HEK293 (cell line): ENCODE data around the gene UBE2F.

Experiments
- BCL11B ChIP-seq: fragments of 450-650 bp; formaldehyde crosslinking; IDR thresholded peaks from 2 replicates; pipeline ENCODE4 v1.5.1; 2016; ENCODE audit warnings: low read depth, missing biosample characterization, missing genetic modification characterization
- FEZF1 ChIP-seq: fragments of 450-650 bp; formaldehyde crosslinking; IDR thresholded peaks from 2 replicates; pipeline ENCODE4 v1.5.1; 2016; ENCODE audit warnings: missing biosample characterization, missing genetic modification characterization
- IKZF3 ChIP-seq: fragments of 450-650 bp; IDR thresholded peaks from 2 replicates; pipeline ENCODE4 v1.5.0; 2018; ENCODE audit warnings: missing biosample characterization, mild to moderate bottlenecking, missing genetic modification characterization, moderate library complexity
- RBAK ChIP-seq: fragments of 450-650 bp; formaldehyde crosslinking; IDR thresholded peaks from 2 replicates; pipeline ENCODE4 v1.5.1; 2016; ENCODE audit warnings: missing biosample characterization, missing genetic modification characterization
- SP2 ChIP-seq: fragments of 450-650 bp; formaldehyde crosslinking; IDR thresholded peaks from 2 replicates; pipeline ENCODE4 v1.5.1; 2016; ENCODE audit warnings: missing biosample characterization, missing genetic modification characterization
- ZFP37 ChIP-seq: fragments of 450-650 bp; formaldehyde crosslinking; IDR thresholded peaks from 2 replicates; pipeline ENCODE4 v1.5.1; 2016; ENCODE audit warnings: missing biosample characterization, missing genetic modification characterization
- ZIC2 ChIP-seq: fragments of 450-650 bp; formaldehyde crosslinking; IDR thresholded peaks from 2 replicates; pipeline ENCODE4 v1.5.1; 2016; ENCODE audit warnings: missing biosample characterization, missing genetic modification characterization
- ZNF112 ChIP-seq: fragments of 450-650 bp; formaldehyde crosslinking; IDR thresholded peaks from 2 replicates; pipeline ENCODE4 v1.5.0; 2017; ENCODE audit warnings: missing biosample characterization, missing genetic modification characterization
- ZNF138 ChIP-seq: fragments of 450-650 bp; formaldehyde crosslinking; IDR thresholded peaks from 2 replicates; pipeline ENCODE4 v1.5.1; 2016; ENCODE audit warnings: missing biosample characterization, missing genetic modification characterization, borderline replicate concordance
- ZNF155 ChIP-seq: fragments of 450-650 bp; formaldehyde crosslinking; IDR thresholded peaks from 2 replicates; pipeline ENCODE4 v1.5.1; 2016; ENCODE audit warnings: missing biosample characterization, missing genetic modification characterization
- ZNF157 ChIP-seq: fragments of 450-650 bp; formaldehyde crosslinking; IDR thresholded peaks from 2 replicates; pipeline ENCODE4 v1.5.1; 2016; ENCODE audit warnings: missing biosample characterization, missing genetic modification characterization
- ZNF19 ChIP-seq: fragments of 450-650 bp; formaldehyde crosslinking; IDR thresholded peaks from 2 replicates; pipeline ENCODE4; 2016; ENCODE audit warnings: missing biosample characterization, missing genetic modification characterization, low read depth
- ZNF2 ChIP-seq: fragments of 450-650 bp; formaldehyde crosslinking; IDR thresholded peaks from 2 replicates; pipeline ENCODE4 v1.5.1; 2016; ENCODE audit warnings: missing biosample characterization, missing genetic modification characterization
- ZNF214 ChIP-seq: fragments of 450-650 bp; formaldehyde crosslinking; IDR thresholded peaks from 2 replicates; pipeline ENCODE4 v1.5.1; 2017; ENCODE audit warnings: missing biosample characterization, mild to moderate bottlenecking, missing genetic modification characterization, borderline replicate concordance
- ZNF324 ChIP-seq: fragments of 450-650 bp; formaldehyde crosslinking; IDR thresholded peaks from 2 replicates; pipeline ENCODE4 v1.5.1; 2016; ENCODE audit warnings: missing biosample characterization, missing genetic modification characterization
- ZNF335 ChIP-seq: fragments of 450-650 bp; formaldehyde crosslinking; conservative IDR thresholded peaks from 2 replicates; pipeline ENCODE4 v1.5.1; 2016; ENCODE audit warnings: missing biosample characterization, missing genetic modification characterization
- ZNF426 ChIP-seq: fragments of 450-650 bp; formaldehyde crosslinking; IDR thresholded peaks from 2 replicates; pipeline ENCODE4 v1.5.1; 2017; ENCODE audit warnings: missing biosample characterization, missing genetic modification characterization, mild to moderate bottlenecking, inconsistent platforms, moderate library complexity
- ZNF600 ChIP-seq: fragments of 450-650 bp; formaldehyde crosslinking; IDR thresholded peaks from 2 replicates; pipeline ENCODE4 v1.5.1; 2016; ENCODE audit warnings: missing biosample characterization, missing genetic modification characterization
- ZNF621 ChIP-seq: fragments of 450-650 bp; formaldehyde crosslinking; IDR thresholded peaks from 2 replicates; pipeline ENCODE4 v1.5.1; 2017; ENCODE audit warnings: missing biosample characterization, missing genetic modification characterization
- ZNF701 ChIP-seq: fragments of 450-650 bp; formaldehyde crosslinking; IDR thresholded peaks from 2 replicates; pipeline ENCODE4 v1.5.1; 2016; ENCODE audit warnings: missing biosample characterization, missing genetic modification characterization
- ZNF777 ChIP-seq: fragments of 450-650 bp; formaldehyde crosslinking; IDR thresholded peaks from 2 replicates; pipeline ENCODE4 v1.5.1; 2017; ENCODE audit warnings: missing biosample characterization, missing genetic modification characterization, borderline replicate concordance
- ZNF830 ChIP-seq: fragments of 450-650 bp; IDR thresholded peaks from 2 replicates; pipeline ENCODE4 v1.5.0; 2018; ENCODE audit warnings: missing biosample characterization, missing genetic modification characterization, low read depth, mild to moderate bottlenecking, moderate library complexity
- ZNF837 ChIP-seq: fragments of 450-650 bp; formaldehyde crosslinking; IDR thresholded peaks from 2 replicates; pipeline ENCODE4 v1.5.1; 2016; ENCODE audit warnings: missing biosample characterization, missing genetic modification characterization
- ZXDB ChIP-seq: fragments of 450-650 bp; formaldehyde crosslinking; IDR thresholded peaks from 2 replicates; pipeline ENCODE4 v1.5.1; 2016; ENCODE audit warnings: missing biosample characterization, missing genetic modification characterization
- TF ChIP-seq, protein P1 (sequence below): fragments of 450-650 bp; formaldehyde crosslinking; IDR thresholded peaks from 2 replicates; pipeline ENCODE4; 2016; ENCODE audit warnings: missing biosample characterization, missing genetic modification characterization
- TF ChIP-seq, protein P2 (sequence below): fragments of 450-650 bp; formaldehyde crosslinking; IDR thresholded peaks from 2 replicates; pipeline ENCODE4 v1.5.1; 2016; ENCODE audit warnings: missing biosample characterization, missing genetic modification characterization
- TF ChIP-seq, protein P3 (sequence below): fragments of 450-650 bp; formaldehyde crosslinking; IDR thresholded peaks from 2 replicates; pipeline ENCODE4 v1.5.1; 2016; ENCODE audit warnings: missing biosample characterization, missing genetic modification characterization
- TF ChIP-seq, protein P4 (sequence below): fragments of 450-650 bp; formaldehyde crosslinking; IDR thresholded peaks from 2 replicates; pipeline ENCODE4 v1.5.1; 2016; ENCODE audit warnings: missing biosample characterization, missing genetic modification characterization
- TF ChIP-seq, protein P5 (sequence below): fragments of 450-650 bp; formaldehyde crosslinking; IDR thresholded peaks from 2 replicates; pipeline ENCODE4 v1.5.1; 2016; ENCODE audit warnings: missing biosample characterization, missing genetic modification characterization
- TF ChIP-seq, protein P6 (sequence below): fragments of 450-650 bp; formaldehyde crosslinking; IDR thresholded peaks from 2 replicates; pipeline ENCODE4 v1.5.1; 2017; ENCODE audit warnings: missing biosample characterization, missing genetic modification characterization
- TF ChIP-seq, protein P7 (sequence below): fragments of 450-650 bp; formaldehyde crosslinking; IDR thresholded peaks from 2 replicates; pipeline ENCODE4 v1.5.1; 2016; ENCODE audit warnings: missing biosample characterization, missing genetic modification characterization

UBE2F gene

DNA sequence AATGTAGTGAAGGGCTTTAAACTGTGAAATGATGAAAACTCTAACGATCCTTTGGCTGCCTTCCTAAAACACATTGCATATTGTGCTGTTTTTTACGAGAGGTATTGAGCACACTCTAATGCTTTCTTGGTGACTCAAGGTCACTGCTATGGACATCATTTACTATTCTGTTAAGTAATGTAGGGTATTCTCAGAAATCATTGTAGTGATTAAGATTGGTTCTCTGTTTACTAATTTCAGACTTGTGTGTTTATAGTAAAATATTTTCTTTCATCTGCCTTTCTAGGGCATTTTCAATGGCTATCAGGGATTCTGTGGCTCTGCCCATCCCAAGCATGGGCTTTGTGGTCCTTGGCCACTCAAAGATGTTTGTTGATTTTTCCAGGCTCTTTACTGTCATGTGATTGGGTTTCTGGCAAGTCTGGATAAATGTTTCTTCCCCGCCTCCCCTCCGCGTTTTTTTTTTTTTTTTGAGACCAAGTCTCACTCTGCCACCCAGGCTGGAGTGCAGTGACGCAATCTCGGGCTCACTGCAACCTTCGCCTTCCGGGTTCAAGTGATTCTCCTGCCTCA lies 29.3 kb downstream of the UBE2F start (continued):
- TF ChIP-seq ZNF335 (tag by site-specific recombination) (peak; percentile 32), ZNF19 (tag by site-specific recombination) (no peak), ZNF112 (tag by site-specific recombination) (no peak), ZNF426 (tag by site-specific recombination) (no peak), ZNF2 (tag by site-specific recombination) (no peak), ZNF701 (no peak), ZXDB (tag by site-specific recombination) (no peak), ZNF138 (tag by site-specific recombination) (no peak), ZIC2 (tag by site-specific recombination) (no peak), ZNF157 (tag by site-specific recombination) (no peak), ZNF600 (tag by site-specific recombination) (0 out of 2 replicates have a peak, but pooled peaks have one; percentile 15), ZNF324 (tag by site-specific recombination) (no peak), SP2 (peak; percentile 52), ZNF155 (tag by site-specific recombination) (no peak), FEZF1 (peak; percentile 23; the same call in 1 of the 2 replicates), ZNF830 (no peak), ZNF621 (no peak), IKZF3 (tag by site-specific recombination) (no peak), ZFP37 (tag by site-specific recombination) (no peak), ZNF214 (no peak), RBAK (tag by site-specific recombination) (no peak), ZNF837 (tag by site-specific recombination) (no peak), ZNF777 (tag by site-specific recombination) (no peak), BCL11B (tag by site-specific recombination) (no peak)
- TF ChIP-seq, protein P1, sequence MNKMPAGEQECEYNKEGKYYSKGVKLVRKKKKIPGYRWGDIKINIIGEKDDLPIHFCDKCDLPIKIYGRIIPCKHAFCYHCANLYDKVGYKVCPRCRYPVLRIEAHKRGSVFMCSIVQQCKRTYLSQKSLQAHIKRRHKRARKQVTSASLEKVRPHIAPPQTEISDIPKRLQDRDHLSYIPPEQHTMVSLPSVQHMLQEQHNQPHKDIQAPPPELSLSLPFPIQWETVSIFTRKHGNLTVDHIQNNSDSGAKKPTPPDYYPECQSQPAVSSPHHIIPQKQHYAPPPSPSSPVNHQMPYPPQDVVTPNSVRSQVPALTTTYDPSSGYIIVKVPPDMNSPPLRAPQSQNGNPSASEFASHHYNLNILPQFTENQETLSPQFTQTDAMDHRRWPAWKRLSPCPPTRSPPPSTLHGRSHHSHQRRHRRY (tag by site-specific recombination), result no peak
- TF ChIP-seq, protein P2, sequence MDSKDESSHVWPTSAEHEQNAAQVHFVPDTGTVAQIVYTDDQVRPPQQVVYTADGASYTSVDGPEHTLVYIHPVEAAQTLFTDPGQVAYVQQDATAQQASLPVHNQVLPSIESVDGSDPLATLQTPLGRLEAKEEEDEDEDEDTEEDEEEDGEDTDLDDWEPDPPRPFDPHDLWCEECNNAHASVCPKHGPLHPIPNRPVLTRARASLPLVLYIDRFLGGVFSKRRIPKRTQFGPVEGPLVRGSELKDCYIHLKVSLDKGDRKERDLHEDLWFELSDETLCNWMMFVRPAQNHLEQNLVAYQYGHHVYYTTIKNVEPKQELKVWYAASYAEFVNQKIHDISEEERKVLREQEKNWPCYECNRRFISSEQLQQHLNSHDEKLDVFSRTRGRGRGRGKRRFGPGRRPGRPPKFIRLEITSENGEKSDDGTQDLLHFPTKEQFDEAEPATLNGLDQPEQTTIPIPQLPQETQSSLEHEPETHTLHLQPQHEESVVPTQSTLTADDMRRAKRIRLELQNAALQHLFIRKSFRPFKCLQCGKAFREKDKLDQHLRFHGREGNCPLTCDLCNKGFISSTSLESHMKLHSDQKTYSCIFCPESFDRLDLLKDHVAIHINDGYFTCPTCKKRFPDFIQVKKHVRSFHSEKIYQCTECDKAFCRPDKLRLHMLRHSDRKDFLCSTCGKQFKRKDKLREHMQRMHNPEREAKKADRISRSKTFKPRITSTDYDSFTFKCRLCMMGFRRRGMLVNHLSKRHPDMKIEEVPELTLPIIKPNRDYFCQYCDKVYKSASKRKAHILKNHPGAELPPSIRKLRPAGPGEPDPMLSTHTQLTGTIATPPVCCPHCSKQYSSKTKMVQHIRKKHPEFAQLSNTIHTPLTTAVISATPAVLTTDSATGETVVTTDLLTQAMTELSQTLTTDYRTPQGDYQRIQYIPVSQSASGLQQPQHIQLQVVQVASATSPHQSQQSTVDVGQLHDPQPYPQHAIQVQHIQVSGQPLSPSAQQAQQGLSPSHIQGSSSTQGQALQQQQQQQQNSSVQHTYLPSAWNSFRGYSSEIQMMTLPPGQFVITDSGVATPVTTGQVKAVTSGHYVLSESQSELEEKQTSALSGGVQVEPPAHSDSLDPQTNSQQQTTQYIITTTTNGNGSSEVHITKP (tag by site-specific recombination), result no peak
- TF ChIP-seq, protein P3, sequence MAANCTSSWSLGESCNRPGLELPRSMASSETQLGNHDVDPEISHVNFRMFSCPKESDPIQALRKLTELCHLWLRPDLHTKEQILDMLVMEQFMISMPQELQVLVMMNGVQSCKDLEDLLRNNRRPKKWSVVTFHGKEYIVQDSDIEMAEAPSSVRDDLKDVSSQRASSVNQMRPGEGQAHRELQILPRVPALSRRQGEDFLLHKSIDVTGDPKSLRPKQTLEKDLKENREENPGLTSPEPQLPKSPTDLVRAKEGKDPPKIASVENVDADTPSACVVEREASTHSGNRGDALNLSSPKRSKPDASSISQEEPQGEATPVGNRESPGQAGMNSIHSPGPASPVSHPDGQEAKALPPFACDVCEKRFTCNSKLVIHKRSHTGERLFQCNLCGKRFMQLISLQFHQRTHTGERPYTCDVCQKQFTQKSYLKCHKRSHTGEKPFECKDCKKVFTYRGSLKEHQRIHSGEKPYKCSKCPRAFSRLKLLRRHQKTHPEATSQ (tag by site-specific recombination), result no peak
- TF ChIP-seq, protein P4, sequence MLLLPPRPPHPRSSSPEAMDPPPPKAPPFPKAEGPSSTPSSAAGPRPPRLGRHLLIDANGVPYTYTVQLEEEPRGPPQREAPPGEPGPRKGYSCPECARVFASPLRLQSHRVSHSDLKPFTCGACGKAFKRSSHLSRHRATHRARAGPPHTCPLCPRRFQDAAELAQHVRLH (tag by site-specific recombination), result no peak
- TF ChIP-seq, protein P5, sequence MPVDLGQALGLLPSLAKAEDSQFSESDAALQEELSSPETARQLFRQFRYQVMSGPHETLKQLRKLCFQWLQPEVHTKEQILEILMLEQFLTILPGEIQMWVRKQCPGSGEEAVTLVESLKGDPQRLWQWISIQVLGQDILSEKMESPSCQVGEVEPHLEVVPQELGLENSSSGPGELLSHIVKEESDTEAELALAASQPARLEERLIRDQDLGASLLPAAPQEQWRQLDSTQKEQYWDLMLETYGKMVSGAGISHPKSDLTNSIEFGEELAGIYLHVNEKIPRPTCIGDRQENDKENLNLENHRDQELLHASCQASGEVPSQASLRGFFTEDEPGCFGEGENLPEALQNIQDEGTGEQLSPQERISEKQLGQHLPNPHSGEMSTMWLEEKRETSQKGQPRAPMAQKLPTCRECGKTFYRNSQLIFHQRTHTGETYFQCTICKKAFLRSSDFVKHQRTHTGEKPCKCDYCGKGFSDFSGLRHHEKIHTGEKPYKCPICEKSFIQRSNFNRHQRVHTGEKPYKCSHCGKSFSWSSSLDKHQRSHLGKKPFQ (tag by site-specific recombination), result no peak
- TF ChIP-seq, protein P6, sequence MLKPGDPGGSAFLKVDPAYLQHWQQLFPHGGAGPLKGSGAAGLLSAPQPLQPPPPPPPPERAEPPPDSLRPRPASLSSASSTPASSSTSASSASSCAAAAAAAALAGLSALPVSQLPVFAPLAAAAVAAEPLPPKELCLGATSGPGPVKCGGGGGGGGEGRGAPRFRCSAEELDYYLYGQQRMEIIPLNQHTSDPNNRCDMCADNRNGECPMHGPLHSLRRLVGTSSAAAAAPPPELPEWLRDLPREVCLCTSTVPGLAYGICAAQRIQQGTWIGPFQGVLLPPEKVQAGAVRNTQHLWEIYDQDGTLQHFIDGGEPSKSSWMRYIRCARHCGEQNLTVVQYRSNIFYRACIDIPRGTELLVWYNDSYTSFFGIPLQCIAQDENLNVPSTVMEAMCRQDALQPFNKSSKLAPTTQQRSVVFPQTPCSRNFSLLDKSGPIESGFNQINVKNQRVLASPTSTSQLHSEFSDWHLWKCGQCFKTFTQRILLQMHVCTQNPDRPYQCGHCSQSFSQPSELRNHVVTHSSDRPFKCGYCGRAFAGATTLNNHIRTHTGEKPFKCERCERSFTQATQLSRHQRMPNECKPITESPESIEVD (tag by site-specific recombination), result peak; percentile 52
- TF ChIP-seq, protein P7, sequence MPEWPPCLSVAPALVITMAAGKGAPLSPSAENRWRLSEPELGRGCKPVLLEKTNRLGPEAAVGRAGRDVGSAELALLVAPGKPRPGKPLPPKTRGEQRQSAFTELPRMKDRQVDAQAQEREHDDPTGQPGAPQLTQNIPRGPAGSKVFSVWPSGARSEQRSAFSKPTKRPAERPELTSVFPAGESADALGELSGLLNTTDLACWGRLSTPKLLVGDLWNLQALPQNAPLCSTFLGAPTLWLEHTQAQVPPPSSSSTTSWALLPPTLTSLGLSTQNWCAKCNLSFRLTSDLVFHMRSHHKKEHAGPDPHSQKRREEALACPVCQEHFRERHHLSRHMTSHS (tag by site-specific recombination), result no peak
